Measurements from ENCODE around the gene MEI1.
"Not testable (repeated sequence)": the region's sequence is repeated elsewhere in the genome, so short reads cannot be mapped to it uniquely, and the experiment has no call there.

The MEI1 gene

DNA sequence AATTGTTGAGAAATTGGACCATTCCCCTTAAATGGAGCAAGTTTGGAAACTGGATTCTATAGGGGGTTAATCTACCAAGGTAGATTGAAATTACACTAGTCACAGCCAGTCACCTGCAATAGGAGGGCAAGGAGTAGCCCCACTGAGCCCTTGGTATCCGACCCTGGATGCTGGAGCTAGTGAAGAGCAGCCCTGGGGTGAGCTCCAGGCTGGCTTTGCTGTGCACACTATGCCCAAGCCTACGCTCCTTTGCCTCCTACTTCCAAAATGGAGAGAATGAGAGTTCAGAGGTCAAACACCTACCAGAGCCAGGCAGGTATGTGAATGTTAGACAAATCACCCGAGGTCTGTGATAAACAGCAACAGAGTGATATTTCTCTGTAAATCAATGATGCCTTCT lies 34.4 kb upstream of the MEI1 start:
- no peaks in the 10 kb centered on the region for H3K9me3 ChIP-seq
- no peak for DNase-seq
- H3K27me3 ChIP-seq = no peaks in the 10 kb centered on the region
- H3K36me3 ChIP-seq = peaks cover 57% of the 10 kb centered on the region
- no peak for TF ChIP-seq CTCF (IDR thresholded peaks at IDR 0.05; ENCODE audit: low read depth, low read length)
- H3K4me3 ChIP-seq (ENCODE audit: low read depth, low read length) = no peak overlapping the region
- H3K4me1 ChIP-seq = no peaks in the 10 kb centered on the region; the same call in 1 of the 2 replicates

DNA sequence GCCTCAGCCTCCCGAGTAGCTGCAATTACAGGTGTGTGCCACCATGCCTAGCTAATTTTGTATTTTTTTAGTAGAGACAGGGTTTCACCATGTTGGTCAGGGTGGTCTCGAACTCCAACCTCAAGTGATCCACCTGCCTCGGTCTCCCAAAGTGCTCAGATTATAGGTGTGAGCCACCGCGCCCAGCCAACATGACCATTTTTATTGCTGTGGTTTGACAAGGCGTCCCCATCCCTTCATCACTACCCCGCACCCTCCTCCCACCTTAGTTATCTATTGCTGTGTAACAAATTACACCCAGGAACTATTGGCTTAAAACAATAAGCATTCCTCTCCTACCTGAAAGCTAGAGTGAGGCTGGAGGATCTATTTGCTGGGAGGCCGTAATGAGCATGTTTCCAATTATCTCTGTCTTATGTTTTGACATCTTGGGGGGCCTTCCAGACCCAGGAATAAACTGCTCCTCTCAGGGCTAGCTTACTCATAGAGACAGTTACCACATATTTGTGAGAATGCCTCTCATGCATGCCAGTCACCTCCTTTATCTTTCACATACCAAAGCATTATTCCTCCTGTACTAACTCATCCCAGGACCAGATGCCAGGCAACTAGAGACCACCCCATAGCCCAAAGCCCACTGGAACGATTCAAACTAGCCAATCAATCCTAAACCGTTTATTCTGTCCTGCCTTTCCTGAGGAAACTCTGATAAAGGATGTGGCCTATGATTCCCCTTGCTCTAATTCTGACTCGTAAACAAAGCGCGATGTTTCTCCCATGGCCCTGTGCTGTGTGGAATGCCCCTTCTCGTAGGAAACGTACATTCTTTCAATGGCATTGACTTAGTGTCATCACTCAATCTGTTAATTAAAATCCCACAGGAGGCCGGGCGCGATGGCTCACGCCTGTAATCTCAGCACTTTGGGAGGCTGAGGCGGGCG lies 30.1 kb upstream of the MEI1 start:
- H3K4me3 ChIP-seq (ENCODE audit: low read depth, low read length) = no peak overlapping the region
- no peaks in the 10 kb centered on the region; the same call in 1 of the 2 replicates for H3K4me1 ChIP-seq
- no peaks in the 10 kb centered on the region for H3K27me3 ChIP-seq
- no peak for TF ChIP-seq CTCF (IDR thresholded peaks at IDR 0.05; ENCODE audit: low read depth, low read length)
- peaks cover 42% of the 10 kb centered on the region for H3K36me3 ChIP-seq
- DNase-seq = no peak
- H3K9me3 ChIP-seq = no peaks in the 10 kb centered on the region

DNA sequence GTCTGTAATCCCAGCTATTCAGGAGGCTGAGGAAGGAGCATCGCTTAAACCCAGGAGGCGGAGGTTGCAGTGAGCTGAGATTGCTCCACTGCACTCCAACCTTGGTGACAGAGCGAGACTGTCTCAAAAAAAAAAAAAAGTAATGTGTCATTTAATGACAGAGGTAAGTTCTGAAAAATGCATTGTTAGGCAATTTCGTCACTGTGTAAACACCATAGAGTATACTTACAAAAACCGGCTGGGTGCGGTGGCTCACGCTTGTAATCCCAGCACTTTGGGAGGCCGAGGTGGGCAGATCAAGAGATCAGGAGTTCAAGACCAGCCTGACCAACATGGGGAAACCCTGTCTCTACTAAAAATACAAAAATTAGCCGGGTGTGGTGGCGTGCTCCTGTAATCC lies 27.2 kb upstream of the MEI1 start:
- not testable (repeated sequence) for DNase-seq; H3K27me3 ChIP-seq; H3K9me3 ChIP-seq; H3K4me1 ChIP-seq; H3K4me3 ChIP-seq (ENCODE audit: low read depth, low read length)
- peaks cover 47% of the 10 kb centered on the region for H3K36me3 ChIP-seq

- Histone ChIP-seq H3K36me3 (peaks cover 56% of the 10 kb centered on the region), H3K4me1 (no peaks in the 10 kb centered on the region; the same call in 1 of the 2 replicates), H3K4me3 (ENCODE audit: low read depth, low read length) (no peak overlapping the region), H3K27me3 (no peaks in the 10 kb centered on the region), H3K9me3 (no peaks in the 10 kb centered on the region)
- no peak for DNase-seq
- TF ChIP-seq CTCF (IDR thresholded peaks at IDR 0.05; ENCODE audit: low read depth, low read length) = no peak
These were observed 26.4 kb upstream of the MEI1 start for GRCh38 chr22:41672780-41673509.

DNA sequence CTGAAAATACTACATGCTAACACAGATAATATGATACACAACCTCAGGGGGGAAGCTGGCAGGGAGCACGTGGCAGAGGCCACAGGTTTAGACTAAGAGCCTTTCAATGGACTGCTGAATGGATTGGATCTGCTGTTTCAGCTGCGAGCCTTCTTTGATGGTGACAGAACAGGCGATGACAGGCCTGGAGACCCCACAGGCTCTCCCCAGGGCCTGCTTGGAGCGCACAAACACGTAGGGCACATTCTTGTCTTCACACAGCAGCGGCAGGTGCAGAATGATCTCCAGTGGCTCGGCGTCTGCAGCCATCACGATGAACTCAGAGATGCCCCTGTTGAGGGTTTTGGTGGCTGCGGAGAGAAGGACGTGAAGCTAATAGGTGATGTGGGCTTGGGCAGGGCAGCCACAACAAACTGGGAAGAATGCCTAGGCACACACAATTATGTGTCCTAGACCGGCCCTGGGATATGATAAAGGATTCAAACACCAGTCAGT lies 24.4 kb upstream of the MEI1 start:
- no peaks in the 10 kb centered on the region; the same call in 1 of the 2 replicates for H3K4me1 ChIP-seq
- peaks cover 74% of the 10 kb centered on the region for H3K36me3 ChIP-seq
- no peaks in the 10 kb centered on the region for H3K27me3 ChIP-seq
- no peak for DNase-seq
- no peak for TF ChIP-seq CTCF (IDR thresholded peaks at IDR 0.05; ENCODE audit: low read depth, low read length)
- H3K9me3 ChIP-seq = no peaks in the 10 kb centered on the region
- no peak overlapping the region for H3K4me3 ChIP-seq (ENCODE audit: low read depth, low read length)

DNA sequence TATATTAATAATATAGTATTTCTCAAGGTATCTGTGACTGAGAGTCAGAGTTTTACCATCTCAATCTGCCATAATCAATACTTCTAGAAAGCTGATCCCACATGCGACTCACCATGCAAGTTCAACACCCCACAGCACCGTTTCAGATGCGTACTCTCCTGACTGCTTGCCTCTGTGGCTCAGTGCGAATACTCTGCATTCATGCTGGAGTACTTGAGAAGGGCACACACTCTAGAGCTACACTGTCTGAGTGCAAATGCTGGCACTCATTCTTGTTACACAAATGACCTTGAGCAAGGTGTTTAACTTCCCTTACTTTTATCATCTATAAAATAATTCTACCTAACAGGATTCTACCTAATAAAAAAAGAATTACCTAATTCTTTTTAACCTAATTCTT lies 23.2 kb upstream of the MEI1 start:
- no peak for TF ChIP-seq CTCF (IDR thresholded peaks at IDR 0.05; ENCODE audit: low read depth, low read length)
- no peaks in the 10 kb centered on the region for H3K9me3 ChIP-seq
- DNase-seq = no peak
- no peak overlapping the region for H3K4me3 ChIP-seq (ENCODE audit: low read depth, low read length)
- H3K4me1 ChIP-seq = no peaks in the 10 kb centered on the region; the same call in 1 of the 2 replicates
- peaks cover 82% of the 10 kb centered on the region for H3K36me3 ChIP-seq
- H3K27me3 ChIP-seq = no peaks in the 10 kb centered on the region
